ENCODE results near the gene SNRPD3. TPM values are rescaled to one million over a fixed set of nuclear protein-coding genes. Genes with fewer than 3 reads are reported as not detected.

The SNRPD3 gene
- total and polyA plus RNA-seq, 2 donors (not counting 3 experiments of a cell fraction or from before 2014, with no cell fraction given): 121 to 253 TPM

DNA sequence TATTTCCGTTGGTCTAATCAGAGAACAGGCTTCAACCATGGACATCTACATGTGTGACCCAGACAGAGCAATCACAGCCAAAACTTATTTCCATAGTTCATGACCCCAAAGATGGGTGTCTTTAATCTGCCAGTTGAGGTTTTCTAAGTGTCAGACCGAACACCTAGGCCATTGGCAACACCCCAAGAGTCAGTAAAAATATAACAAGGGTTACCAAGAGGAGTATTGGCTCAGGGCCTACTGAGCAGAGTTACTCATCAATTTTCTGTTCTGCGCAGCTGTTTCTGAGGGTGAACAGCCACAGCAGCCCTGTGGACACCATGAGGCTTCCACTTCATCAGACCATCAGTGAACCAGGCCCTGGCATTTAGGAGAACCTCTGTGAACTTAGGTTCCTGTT lies 19.7 kb upstream of the SNRPD3 start:
- dilution Hi-C loops (cut with MboI; ENCODE audit: extremely low pct_ligation_motif_present, low sequenced_read_pairs): no loop called here
- H3K4me1 ChIP-seq (ENCODE audit: control insufficient read depth, extremely low read depth, insufficient read depth, low read length): no peaks in the 10 kb centered on the region
- no peak overlapping the region for H2AFZ ChIP-seq (ENCODE audit: low read depth, low read length)
- peaks cover 0 to 3% of the 10 kb centered on the region in 2 experiments for H3K27me3 ChIP-seq (ENCODE audit: control insufficient read depth in 2 of 2, insufficient read depth in 2 of 2, low read length in 2 of 2)
- intact Hi-C loops (cut with micrococcal nuclease): no loop called here
- no peaks in the 10 kb centered on the region for H3K79me2 ChIP-seq (ENCODE audit: control insufficient read depth, insufficient read depth, low read length)
- FAIRE-seq: no peak
- H3K36me3 ChIP-seq (ENCODE audit: control insufficient read depth in 2 of 2, extremely low read depth in 1 of 2, insufficient read depth in 2 of 2, low read length in 2 of 2): peaks cover 0 to 6% of the 10 kb centered on the region in 2 experiments
- TF ChIP-seq JUN (IDR thresholded peaks at IDR 0.05; ENCODE audit: borderline replicate concordance, insufficient read depth, insufficient read length, low read depth) (no peak), MYC (IDR thresholded peaks at IDR 0.05; ENCODE audit: low read depth, low read length) (no peak), EZH2 (IDR thresholded peaks at IDR 0.05; ENCODE audit: borderline replicate concordance, low read depth, low read length, severe bottlenecking) (no peak), POLR2AphosphoS5 (IDR thresholded peaks at IDR 0.05; ENCODE audit: insufficient read depth, low read depth, low read length) (no peak), POLR2A (IDR thresholded peaks at IDR 0.05; ENCODE audit: low read depth, low read length) (no peak), CTCF (IDR thresholded peaks at IDR 0.05; ENCODE audit: extremely low read depth in 1 of 2, insufficient read depth in 1 of 2, low read depth in 1 of 2, low read length in 2 of 2) (no peak), GATA2 (IDR thresholded peaks at IDR 0.05; ENCODE audit: insufficient read depth, insufficient read length, low read depth, low read length) (no peak), MAX (IDR thresholded peaks at IDR 0.05; ENCODE audit: insufficient read depth, insufficient read length) (no peak), FOS (IDR thresholded peaks at IDR 0.05; ENCODE audit: borderline replicate concordance, insufficient read depth, low read length) (no peak)
- no peak overlapping the region for H3K4me2 ChIP-seq (ENCODE audit: insufficient read depth, low read length)
- H3K27ac ChIP-seq (ENCODE audit: insufficient read depth, low read depth, low read length): no peak overlapping the region
- H4K20me1 ChIP-seq (replicated peaks; ENCODE audit: control insufficient read depth, extremely low read depth, insufficient read depth, low read length): no peaks in the 10 kb centered on the region
- H3K9me1 ChIP-seq (replicated peaks; ENCODE audit: control insufficient read depth, extremely low read depth, insufficient read depth, low read length): no peaks in the 10 kb centered on the region
- DNase-seq (ENCODE audit: low read depth, low spot score): no peak
- BruUV-seq (replicated peaks): no TSS peak
- H3K9me3 ChIP-seq (replicated peaks; ENCODE audit: control insufficient read depth, insufficient read depth, low read length): no peaks in the 10 kb centered on the region
- ChIA-PET POLR2A (no interaction called here), CTCF (interaction anchor here (0.9 to 1.0 kb wide), 3 partner anchors 10 to 80 kb away, joined by 3 to 4 read pairs (median 3); no protein-coding TSS in a partner anchor)
- no peak overlapping the region for H3K4me3 ChIP-seq (replicated peaks in 1 of 3; ENCODE audit: insufficient read depth in 1 of 3, low read depth in 1 of 3, low read length in 3 of 3)
- no peak overlapping the region for H3K9ac ChIP-seq (replicated peaks; ENCODE audit: extremely low read depth, insufficient read depth, low read length)

Measured in endothelial cell of umbilical vein (primary cell).